HepG2 (cell line): ENCODE data around the gene SPAG7. TPM values are rescaled to one million over a fixed set of nuclear protein-coding genes. Genes with fewer than 3 reads are reported as not detected.
A peak's percentile ranks its signal among the peaks of the same experiment; 100 is the strongest.

ENCODE experiments used
- EP300 ChIP-seq, 3 experiments: sonication (generic) in 1 of 3; formaldehyde crosslinking in 1 of 3; IDR thresholded peaks; 2 replicates each; pipeline versions ENCODE4 v1.5.1 to v1.6.1; 2011 to 2020; ENCODE audit warnings: low read depth in 2 of 3, low read length in 2 of 3, borderline replicate concordance in 1 of 3, improper control_type of control experiment in 1 of 3, mild to moderate bottlenecking in 1 of 3, missing genetic modification reagents in 1 of 3, moderate library complexity in 1 of 3
- GZF1 ChIP-seq: sonication (generic); formaldehyde crosslinking; IDR thresholded peaks from 2 replicates; pipeline ENCODE4 v1.5.1; 2020; ENCODE audit warnings: mild to moderate bottlenecking, missing genetic modification reagents
- MTA1 ChIP-seq: sonication (generic); formaldehyde crosslinking; IDR thresholded peaks from 2 replicates; pipeline ENCODE4 v1.4.0; 2020; ENCODE audit warnings: missing genetic modification reagents, mild to moderate bottlenecking, borderline replicate concordance
- MYNN ChIP-seq: sonication (generic); formaldehyde crosslinking; IDR thresholded peaks from 2 replicates; pipeline ENCODE4 v1.4.0; 2020; ENCODE audit warnings: mild to moderate bottlenecking, low read depth, missing genetic modification reagents
- NCOR1 ChIP-seq: fragments of 200-600 bp; sonication (generic); IDR thresholded peaks from 2 replicates; pipeline ENCODE4 v1.7.0; 2017; ENCODE audit warnings: antibody characterized with exemption, low read length, borderline replicate concordance
- NR2F6 ChIP-seq, 2 experiments: IDR thresholded peaks; 2 replicates each; pipeline ENCODE4 v1.6.1; 2016; ENCODE audit warnings: antibody characterized with exemption in 1 of 2, mild to moderate bottlenecking in 1 of 2
- TAF15 ChIP-seq: fragments of 200-400 bp; formaldehyde crosslinking; IDR thresholded peaks from one replicate; pipeline ENCODE4 v1.6.1; 2018; ENCODE audit warnings: mild to moderate bottlenecking, low read depth, low read length; ENCODE audit not compliant: poor library complexity, severe bottlenecking
- TEAD2 ChIP-seq: sonication (generic); formaldehyde crosslinking; IDR thresholded peaks from 2 replicates; pipeline ENCODE4 v1.9.0; 2021; ENCODE audit warnings: missing genetic modification reagents
- ZFP36L2 ChIP-seq: sonication (generic); formaldehyde crosslinking; IDR thresholded peaks from 2 replicates; pipeline ENCODE4 v1.4.0; 2020; ENCODE audit warnings: missing genetic modification reagents
- ZFX ChIP-seq: sonication (generic); formaldehyde crosslinking; IDR thresholded peaks from 2 replicates; pipeline ENCODE4 v1.4.0; 2020; ENCODE audit warnings: mild to moderate bottlenecking, low read depth, missing genetic modification reagents, moderate library complexity
- ZMYM3 ChIP-seq: sonication (generic); formaldehyde crosslinking; IDR thresholded peaks from 2 replicates; pipeline ENCODE4 v1.5.1; 2020; ENCODE audit warnings: mild to moderate bottlenecking, missing genetic modification reagents
- ZNF746 ChIP-seq: sonication (generic); formaldehyde crosslinking; IDR thresholded peaks from 2 replicates; pipeline ENCODE4 v1.8.0; 2022; ENCODE audit warnings: mild to moderate bottlenecking, missing genetic modification reagents
- polyA plus RNA-seq, 8 experiments: library from polyadenylated mRNA; depleted of rRNA in 3 of 8; stranded (reverse) in 7 of 8; unstranded in 1 of 8; fragments of >200 nt; fragmentation: Illumina TruSeq in 4 of 8; extraction: Trizol in 4 of 8; gene quantifications; 2 replicates each; pipeline versions ENCODE4 v1.2.1 to v1.2.3, GENCODE V29; 2011 to 2016; ENCODE audit warnings: low read depth in 4 of 8, missing spikeins in 1 of 8, mixed read lengths in 1 of 8; ENCODE audit not compliant: insufficient read depth in 1 of 8
- total RNA-seq, 5 experiments: library from RNA; depleted of rRNA; stranded (reverse); fragments of >200 nt; fragmentation: Illumina TruSeq; extraction: Trizol; gene quantifications; 2 replicates each; pipeline ENCODE4 v1.2.3, GENCODE V29; 2016; ENCODE audit warnings: low read depth in 1 of 5
- TF ChIP-seq, protein P1 (sequence below): sonication (generic); formaldehyde crosslinking; IDR thresholded peaks from 2 replicates; pipeline ENCODE4 v1.8.1; 2023; ENCODE audit warnings: mild to moderate bottlenecking, missing genetic modification reagents
- TF ChIP-seq, protein P2 (sequence below): sonication (generic); formaldehyde crosslinking; IDR thresholded peaks from 2 replicates; pipeline ENCODE4 v1.4.0; 2020; ENCODE audit warnings: mild to moderate bottlenecking, missing genetic modification reagents
- TF ChIP-seq, protein P3 (sequence below): sonication (generic); formaldehyde crosslinking; IDR thresholded peaks from 2 replicates; pipeline ENCODE4 v1.4.0; 2020; ENCODE audit warnings: missing genetic modification reagents
- TF ChIP-seq, protein P4 (sequence below): sonication (generic); formaldehyde crosslinking; IDR thresholded peaks from 2 replicates; pipeline ENCODE4 v1.5.0; 2020; ENCODE audit warnings: mild to moderate bottlenecking, missing genetic modification reagents
- TF ChIP-seq, protein P5 (sequence below): sonication (generic); formaldehyde crosslinking; IDR thresholded peaks from 2 replicates; pipeline ENCODE4 v1.9.0; 2022; ENCODE audit warnings: missing genetic modification reagents, mild to moderate bottlenecking, borderline replicate concordance
- TF ChIP-seq, protein P6 (sequence below): sonication (generic); formaldehyde crosslinking; IDR thresholded peaks from 2 replicates; pipeline ENCODE4 v1.5.1; 2020; ENCODE audit warnings: missing genetic modification reagents, mild to moderate bottlenecking, borderline replicate concordance

Gene SPAG7
- total and polyA plus RNA-seq, 2 of the 13 experiments (the other 11 are each of a cell fraction or from before 2014, with no cell fraction given) = 51.0 to 59.0 TPM

DNA sequence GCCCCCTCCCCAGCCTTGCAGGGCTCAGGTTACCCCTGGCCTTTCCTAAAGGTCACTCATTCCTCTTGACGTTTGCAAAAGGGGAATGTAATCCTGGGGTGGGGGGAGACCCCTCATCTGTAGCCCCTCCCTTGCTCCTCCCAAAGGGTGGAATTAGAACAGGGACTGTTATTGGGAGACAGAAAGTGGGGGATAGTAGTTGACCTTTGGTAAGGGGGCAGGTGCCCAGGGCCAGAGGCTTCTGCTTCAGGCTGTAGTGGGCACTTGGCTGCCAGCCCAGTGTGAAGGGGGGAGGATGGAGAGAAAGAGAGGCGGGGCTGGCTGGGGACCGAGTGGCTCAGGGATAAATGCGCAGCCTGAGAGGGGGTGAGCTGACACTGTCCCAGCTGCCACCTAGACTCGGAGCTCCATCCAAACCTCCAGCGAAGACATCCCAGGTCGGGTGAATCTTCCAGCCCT, 16.8 kb downstream of the SPAG7 start, which contains the start of gene ENO3 (continued):
- TF ChIP-seq, protein P1, sequence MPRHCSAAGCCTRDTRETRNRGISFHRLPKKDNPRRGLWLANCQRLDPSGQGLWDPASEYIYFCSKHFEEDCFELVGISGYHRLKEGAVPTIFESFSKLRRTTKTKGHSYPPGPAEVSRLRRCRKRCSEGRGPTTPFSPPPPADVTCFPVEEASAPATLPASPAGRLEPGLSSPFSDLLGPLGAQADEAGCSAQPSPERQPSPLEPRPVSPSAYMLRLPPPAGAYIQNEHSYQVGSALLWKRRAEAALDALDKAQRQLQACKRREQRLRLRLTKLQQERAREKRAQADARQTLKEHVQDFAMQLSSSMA (CRISPR knock-in tag) = peak; percentile 71; the same call in 1 of the 2 replicates
- TF ChIP-seq MYNN (CRISPR knock-in tag) (no peak), ZFX (CRISPR knock-in tag) (peak; percentile 62; the same call in 1 of the 2 replicates), NCOR1 (peak; percentile 49; the same call in 1 of the 2 replicates), ZMYM3 (CRISPR knock-in tag) (no peak), TAF15 (no peak), ZFP36L2 (CRISPR knock-in tag) (no peak), EP300 (IDR thresholded peaks at IDR 0.05; ENCODE audit: low read depth in 2 of 2, low read length in 2 of 2) (peak in 1 of 2 experiments; percentile 47; a peak in 1 of 4 replicates), EP300 (CRISPR knock-in tag; IDR thresholded peaks at IDR 0.05; ENCODE audit: borderline replicate concordance) (no peak), TEAD2 (CRISPR knock-in tag) (no peak), MTA1 (CRISPR knock-in tag) (peak; percentile 64), ZNF746 (CRISPR knock-in tag) (no peak; the same call in 1 of the 2 replicates), NR2F6 (IDR thresholded peaks at IDR 0.05) (peak; percentile 82), NR2F6 (CRISPR knock-in tag; IDR thresholded peaks at IDR 0.05) (peak; percentile 85), GZF1 (CRISPR knock-in tag) (no peak)
- TF ChIP-seq, protein P2, sequence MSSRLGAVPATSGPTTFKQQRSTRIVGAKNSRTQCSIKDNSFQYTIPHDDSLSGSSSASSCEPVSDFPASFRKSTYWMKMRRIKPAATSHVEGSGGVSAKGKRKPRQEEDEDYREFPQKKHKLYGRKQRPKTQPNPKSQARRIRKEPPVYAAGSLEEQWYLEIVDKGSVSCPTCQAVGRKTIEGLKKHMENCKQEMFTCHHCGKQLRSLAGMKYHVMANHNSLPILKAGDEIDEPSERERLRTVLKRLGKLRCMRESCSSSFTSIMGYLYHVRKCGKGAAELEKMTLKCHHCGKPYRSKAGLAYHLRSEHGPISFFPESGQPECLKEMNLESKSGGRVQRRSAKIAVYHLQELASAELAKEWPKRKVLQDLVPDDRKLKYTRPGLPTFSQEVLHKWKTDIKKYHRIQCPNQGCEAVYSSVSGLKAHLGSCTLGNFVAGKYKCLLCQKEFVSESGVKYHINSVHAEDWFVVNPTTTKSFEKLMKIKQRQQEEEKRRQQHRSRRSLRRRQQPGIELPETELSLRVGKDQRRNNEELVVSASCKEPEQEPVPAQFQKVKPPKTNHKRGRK (CRISPR knock-in tag) = no peak
- TF ChIP-seq, protein P3, sequence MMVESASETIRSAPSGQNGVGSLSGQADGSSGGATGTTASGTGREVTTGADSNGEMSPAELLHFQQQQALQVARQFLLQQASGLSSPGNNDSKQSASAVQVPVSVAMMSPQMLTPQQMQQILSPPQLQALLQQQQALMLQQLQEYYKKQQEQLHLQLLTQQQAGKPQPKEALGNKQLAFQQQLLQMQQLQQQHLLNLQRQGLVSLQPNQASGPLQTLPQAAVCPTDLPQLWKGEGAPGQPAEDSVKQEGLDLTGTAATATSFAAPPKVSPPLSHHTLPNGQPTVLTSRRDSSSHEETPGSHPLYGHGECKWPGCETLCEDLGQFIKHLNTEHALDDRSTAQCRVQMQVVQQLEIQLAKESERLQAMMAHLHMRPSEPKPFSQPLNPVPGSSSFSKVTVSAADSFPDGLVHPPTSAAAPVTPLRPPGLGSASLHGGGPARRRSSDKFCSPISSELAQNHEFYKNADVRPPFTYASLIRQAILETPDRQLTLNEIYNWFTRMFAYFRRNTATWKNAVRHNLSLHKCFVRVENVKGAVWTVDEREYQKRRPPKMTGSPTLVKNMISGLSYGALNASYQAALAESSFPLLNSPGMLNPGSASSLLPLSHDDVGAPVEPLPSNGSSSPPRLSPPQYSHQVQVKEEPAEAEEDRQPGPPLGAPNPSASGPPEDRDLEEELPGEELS (CRISPR knock-in tag) = peak; percentile 31; the same call in 1 of the 2 replicates
- TF ChIP-seq, protein P4, sequence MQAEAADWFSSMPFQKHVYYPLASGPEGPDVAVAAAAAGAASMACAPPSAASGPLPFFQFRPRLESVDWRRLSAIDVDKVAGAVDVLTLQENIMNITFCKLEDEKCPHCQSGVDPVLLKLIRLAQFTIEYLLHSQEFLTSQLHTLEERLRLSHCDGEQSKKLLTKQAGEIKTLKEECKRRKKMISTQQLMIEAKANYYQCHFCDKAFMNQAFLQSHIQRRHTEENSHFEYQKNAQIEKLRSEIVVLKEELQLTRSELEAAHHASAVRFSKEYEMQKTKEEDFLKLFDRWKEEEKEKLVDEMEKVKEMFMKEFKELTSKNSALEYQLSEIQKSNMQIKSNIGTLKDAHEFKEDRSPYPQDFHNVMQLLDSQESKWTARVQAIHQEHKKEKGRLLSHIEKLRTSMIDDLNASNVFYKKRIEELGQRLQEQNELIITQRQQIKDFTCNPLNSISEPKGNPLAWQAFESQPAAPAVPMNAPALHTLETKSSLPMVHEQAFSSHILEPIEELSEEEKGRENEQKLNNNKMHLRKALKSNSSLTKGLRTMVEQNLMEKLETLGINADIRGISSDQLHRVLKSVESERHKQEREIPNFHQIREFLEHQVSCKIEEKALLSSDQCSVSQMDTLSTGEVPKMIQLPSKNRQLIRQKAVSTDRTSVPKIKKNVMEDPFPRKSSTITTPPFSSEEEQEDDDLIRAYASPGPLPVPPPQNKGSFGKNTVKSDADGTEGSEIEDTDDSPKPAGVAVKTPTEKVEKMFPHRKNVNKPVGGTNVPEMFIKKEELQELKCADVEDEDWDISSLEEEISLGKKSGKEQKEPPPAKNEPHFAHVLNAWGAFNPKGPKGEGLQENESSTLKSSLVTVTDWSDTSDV (CRISPR knock-in tag) = no peak
- TF ChIP-seq, protein P5, sequence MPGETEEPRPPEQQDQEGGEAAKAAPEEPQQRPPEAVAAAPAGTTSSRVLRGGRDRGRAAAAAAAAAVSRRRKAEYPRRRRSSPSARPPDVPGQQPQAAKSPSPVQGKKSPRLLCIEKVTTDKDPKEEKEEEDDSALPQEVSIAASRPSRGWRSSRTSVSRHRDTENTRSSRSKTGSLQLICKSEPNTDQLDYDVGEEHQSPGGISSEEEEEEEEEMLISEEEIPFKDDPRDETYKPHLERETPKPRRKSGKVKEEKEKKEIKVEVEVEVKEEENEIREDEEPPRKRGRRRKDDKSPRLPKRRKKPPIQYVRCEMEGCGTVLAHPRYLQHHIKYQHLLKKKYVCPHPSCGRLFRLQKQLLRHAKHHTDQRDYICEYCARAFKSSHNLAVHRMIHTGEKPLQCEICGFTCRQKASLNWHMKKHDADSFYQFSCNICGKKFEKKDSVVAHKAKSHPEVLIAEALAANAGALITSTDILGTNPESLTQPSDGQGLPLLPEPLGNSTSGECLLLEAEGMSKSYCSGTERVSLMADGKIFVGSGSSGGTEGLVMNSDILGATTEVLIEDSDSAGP (CRISPR knock-in tag) = peak; percentile 55; the same call in 1 of the 2 replicates
- TF ChIP-seq, protein P6, sequence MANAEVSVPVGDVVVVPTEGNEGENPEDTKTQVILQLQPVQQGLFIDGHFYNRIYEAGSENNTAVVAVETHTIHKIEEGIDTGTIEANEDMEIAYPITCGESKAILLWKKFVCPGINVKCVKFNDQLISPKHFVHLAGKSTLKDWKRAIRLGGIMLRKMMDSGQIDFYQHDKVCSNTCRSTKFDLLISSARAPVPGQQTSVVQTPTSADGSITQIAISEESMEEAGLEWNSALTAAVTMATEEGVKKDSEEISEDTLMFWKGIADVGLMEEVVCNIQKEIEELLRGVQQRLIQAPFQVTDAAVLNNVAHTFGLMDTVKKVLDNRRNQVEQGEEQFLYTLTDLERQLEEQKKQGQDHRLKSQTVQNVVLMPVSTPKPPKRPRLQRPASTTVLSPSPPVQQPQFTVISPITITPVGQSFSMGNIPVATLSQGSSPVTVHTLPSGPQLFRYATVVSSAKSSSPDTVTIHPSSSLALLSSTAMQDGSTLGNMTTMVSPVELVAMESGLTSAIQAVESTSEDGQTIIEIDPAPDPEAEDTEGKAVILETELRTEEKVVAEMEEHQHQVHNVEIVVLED (CRISPR knock-in tag) = no peak
